Keratinocyte (primary cell): Measurements from ENCODE around the gene MT1B. TPM values are rescaled to one million over a fixed set of nuclear protein-coding genes. Genes with fewer than 3 reads are reported as not detected.

Experiments used
- DNase-seq: peaks from one replicate; pipeline ENCODE4 v3.0.0-alpha.2; 2011; ENCODE audit warnings: low read depth, missing footprints, low spot score
- FAIRE-seq: peaks from 2 replicates; lab custom pipeline; 2011; peaks lifted over from hg19 to GRCh38; lab: Jason Lieb, UNC
- H2AFZ ChIP-seq: 2 replicates; pipeline ENCODE4 v1.6.0; 2012; ENCODE audit warnings: low read length, control low read depth, inconsistent platforms; ENCODE audit not compliant: control insufficient read depth
- H3K27ac ChIP-seq: 2 replicates; pipeline ENCODE4 v1.5.1; 2011; ENCODE audit warnings: low read length; ENCODE audit not compliant: control insufficient read depth, insufficient read depth
- H3K27me3 ChIP-seq: 3 replicates; pipeline ENCODE4 v1.6.0; 2011; ENCODE audit warnings: low read length; ENCODE audit not compliant: control insufficient read depth, insufficient read depth; ENCODE audit errors: extremely low read depth
- H3K36me3 ChIP-seq, 2 experiments: 2 replicates in 1 of 2; 3 replicates in 1 of 2; pipeline ENCODE4 v1.5.1; 2011; ENCODE audit warnings: low read length in 2 of 2, mild to moderate bottlenecking in 1 of 2; ENCODE audit not compliant: control insufficient read depth in 2 of 2, insufficient read depth in 2 of 2; ENCODE audit errors: extremely low read depth in 1 of 2
- H3K4me1 ChIP-seq: 3 replicates; pipeline ENCODE4 v1.5.1; 2011; ENCODE audit warnings: low read length; ENCODE audit not compliant: control insufficient read depth, insufficient read depth; ENCODE audit errors: extremely low read depth
- H3K4me2 ChIP-seq: 3 replicates; pipeline ENCODE4 v1.6.0; 2011; ENCODE audit warnings: low read depth, low read length; ENCODE audit not compliant: control insufficient read depth, insufficient read depth; ENCODE audit errors: extremely low read depth
- H3K4me3 ChIP-seq, 3 experiments: fragments of 200-600 bp in 1 of 3; sonication (generic) in 1 of 3; 2 replicates in 2 of 3; 3 replicates in 1 of 3; pipeline ENCODE4 v1.5.1; 2011 to 2016; ENCODE audit warnings: low read length in 3 of 3, mild to moderate bottlenecking in 3 of 3, control low read depth in 2 of 3, inconsistent platforms in 1 of 3, low read depth in 1 of 3, mixed read lengths in 1 of 3, mixed run types in 1 of 3, moderate library complexity in 1 of 3; ENCODE audit not compliant: control insufficient read depth in 2 of 3, insufficient read depth in 2 of 3; ENCODE audit errors: extremely low read depth in 1 of 3
- H3K79me2 ChIP-seq: 2 replicates; pipeline ENCODE4 v1.6.0; 2012; ENCODE audit warnings: low read length; ENCODE audit not compliant: control insufficient read depth, insufficient read depth
- H3K9ac ChIP-seq: 3 replicates; pipeline ENCODE4 v1.6.0; 2011; ENCODE audit warnings: low read length; ENCODE audit not compliant: control insufficient read depth, insufficient read depth; ENCODE audit errors: extremely low read depth
- H3K9me1 ChIP-seq: 3 replicates; pipeline ENCODE4 v1.6.0; 2011; ENCODE audit warnings: low read length; ENCODE audit not compliant: control insufficient read depth, insufficient read depth; ENCODE audit errors: extremely low read depth
- H3K9me3 ChIP-seq: 2 replicates; pipeline ENCODE4 v1.5.1; 2012; ENCODE audit warnings: low read depth, low read length; ENCODE audit not compliant: control insufficient read depth
- H4K20me1 ChIP-seq: 3 replicates; pipeline ENCODE4 v1.6.0; 2011; ENCODE audit warnings: low read length; ENCODE audit not compliant: control insufficient read depth, insufficient read depth; ENCODE audit errors: extremely low read depth
- CTCF ChIP-seq, 3 experiments: IDR thresholded peaks in 1 of 3; conservative IDR thresholded peaks in 1 of 3; optimal IDR thresholded peaks in 1 of 3; 2 replicates in 2 of 3; 3 replicates in 1 of 3; pipeline versions ENCODE3 to v1.5.1; 2011; ENCODE audit warnings: low read length in 3 of 3, mild to moderate bottlenecking in 3 of 3, moderate library complexity in 2 of 3, control low read depth in 1 of 3, inconsistent platforms in 1 of 3; ENCODE audit not compliant: insufficient read depth in 2 of 3; ENCODE audit errors: extremely low read depth in 1 of 3
- EZH2 ChIP-seq: IDR thresholded peaks from one replicate; pipeline ENCODE4 v1.6.1; 2012; ENCODE audit warnings: inconsistent platforms, mild to moderate bottlenecking, low read length, moderate library complexity
- dilution Hi-C: fragments of 300-500 bp; cut with MboI; formaldehyde crosslinking; loops from one replicate; pipeline ENCODE4 v1.7.0; 2020; ENCODE audit warnings: low sequenced_read_pairs; ENCODE audit not compliant: extremely low pct_ligation_motif_present
- polyA plus RNA-seq, 5 experiments: library from polyadenylated mRNA; depleted of rRNA in 3 of 5; stranded (reverse) in 3 of 5; stranded (forward) in 1 of 5; unstranded in 1 of 5; fragments of >200 nt; gene quantifications; 1 replicate in 1 of 5; 2 replicates in 3 of 5; 3 replicates in 1 of 5; pipeline versions ENCODE4 v1.2.1 to v1.2.3, GENCODE V29; 2011 to 2012; ENCODE audit warnings: missing spikeins in 2 of 5, low read depth in 1 of 5, low replicate concordance in 1 of 5

The MT1B gene
- polyA plus RNA-seq, 1 donor (not counting 4 experiments of a cell fraction or from before 2014, with no cell fraction given) = not detected

DNA sequence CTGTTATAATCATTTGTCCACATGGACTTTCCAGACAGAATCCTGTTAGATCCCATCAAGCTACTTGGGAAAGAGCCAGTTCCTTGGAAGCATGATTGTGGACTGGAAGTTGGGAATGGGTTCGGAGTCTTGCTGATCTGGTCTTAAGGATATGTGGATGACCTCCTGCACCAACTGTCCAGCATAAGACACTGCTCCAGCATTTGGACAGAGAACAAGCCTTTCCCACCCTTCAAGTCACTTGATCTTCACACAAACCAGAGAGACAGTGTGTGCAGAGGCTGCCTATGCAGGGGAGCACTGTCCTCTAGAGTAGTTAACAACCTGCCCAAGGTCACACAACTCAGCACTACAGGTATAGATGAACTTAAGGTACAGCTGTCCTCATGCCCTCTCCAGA, 5.8 kb upstream of the MT1B start:
- Histone ChIP-seq H3K27me3 (no peaks in the 10 kb centered on the region), H3K4me2 (no peak overlapping the region), H3K79me2 (no peaks in the 10 kb centered on the region), H3K4me3 (no peak overlapping the region), H4K20me1 (no peaks in the 10 kb centered on the region), H3K9ac (no peak overlapping the region), H3K9me1 (no peaks in the 10 kb centered on the region), H3K9me3 (no peaks in the 10 kb centered on the region), H3K27ac (no peak overlapping the region), H3K4me1 (peaks cover 18% of the 10 kb centered on the region), H3K36me3 (no peaks in the 10 kb centered on the region), H2AFZ (no peak overlapping the region)
- DNase-seq = no peak
- FAIRE-seq = no peak
- TF ChIP-seq CTCF (optimal IDR thresholded peaks at IDR 0.05 in 1 of 3, IDR thresholded peaks at IDR 0.05 in 1 of 3, conservative IDR thresholded peaks at IDR 0.05 in 1 of 3; ENCODE audit: extremely low read depth in 1 of 3, insufficient read depth in 2 of 3, low read length in 3 of 3) (no peak), EZH2 (no peak)
- dilution Hi-C loops = no loop called here

- Histone ChIP-seq H3K4me2 (no peak overlapping the region), H3K36me3 (no peaks in the 10 kb centered on the region), H4K20me1 (no peaks in the 10 kb centered on the region), H3K27ac (no peak overlapping the region), H3K27me3 (peaks cover 5% of the 10 kb centered on the region), H3K9ac (no peak overlapping the region), H3K4me3 (no peak overlapping the region), H3K4me1 (peaks cover 17% of the 10 kb centered on the region), H2AFZ (no peak overlapping the region), H3K9me3 (no peaks in the 10 kb centered on the region), H3K79me2 (no peaks in the 10 kb centered on the region), H3K9me1 (no peaks in the 10 kb centered on the region)
- dilution Hi-C loops = no loop called here
- DNase-seq = no peak
- TF ChIP-seq EZH2 (no peak), CTCF (optimal IDR thresholded peaks at IDR 0.05 in 1 of 3, IDR thresholded peaks at IDR 0.05 in 1 of 3, conservative IDR thresholded peaks at IDR 0.05 in 1 of 3; ENCODE audit: extremely low read depth in 1 of 3, insufficient read depth in 2 of 3, low read length in 3 of 3) (no peak)
- no peak for FAIRE-seq
Measured at GRCh38 chr16:56647641-56648431, 3.9 kb upstream of the MT1B start.
